Trophoblast cell (in vitro differentiated cells and primary cell): ENCODE measurements around the gene SATB2.

Experiments
- DNase-seq, 2 donors: peaks; one replicate each; pipeline ENCODE4 v3.0.0-alpha.2; 2016
- H2AFZ ChIP-seq: 2 replicates; pipeline ENCODE4 v1.6.1; 2013; ENCODE audit warnings: low read length, moderate library complexity, mild to moderate bottlenecking; ENCODE audit not compliant: insufficient read depth, poor library complexity
- H2AK5ac ChIP-seq: 2 replicates; pipeline ENCODE4 v1.6.1; 2013; ENCODE audit warnings: mild to moderate bottlenecking, low read length
- H2BK120ac ChIP-seq: 2 replicates; pipeline ENCODE4 v1.6.1; 2013; ENCODE audit warnings: low read length, mild to moderate bottlenecking, moderate library complexity; ENCODE audit not compliant: insufficient read depth, poor library complexity
- H2BK12ac ChIP-seq: 2 replicates; pipeline ENCODE4 v1.6.1; 2013; ENCODE audit warnings: mild to moderate bottlenecking, low read length, moderate library complexity
- H2BK5ac ChIP-seq: 2 replicates; pipeline ENCODE4 v1.6.1; 2013; ENCODE audit warnings: low read length, low read depth, moderate library complexity, mild to moderate bottlenecking; ENCODE audit not compliant: poor library complexity
- H3K14ac ChIP-seq: 2 replicates; pipeline ENCODE4 v1.6.1; 2013; ENCODE audit warnings: mild to moderate bottlenecking, low read length
- H3K18ac ChIP-seq: 2 replicates; pipeline ENCODE4 v1.6.1; 2013; ENCODE audit warnings: mild to moderate bottlenecking, low read length
- H3K23ac ChIP-seq: 2 replicates; pipeline ENCODE4 v1.6.1; 2013; ENCODE audit warnings: low read length
- H3K27ac ChIP-seq: 2 replicates; pipeline ENCODE4 v1.5.1; 2013; ENCODE audit warnings: low read depth, mild to moderate bottlenecking, inconsistent platforms, low read length, moderate library complexity
- H3K27me3 ChIP-seq: 2 replicates; pipeline ENCODE4 v1.6.1; 2013; ENCODE audit warnings: inconsistent platforms, mild to moderate bottlenecking, low read length, moderate library complexity; ENCODE audit not compliant: insufficient read depth
- H3K36me3 ChIP-seq, 2 experiments: 1 replicate in 1 of 2; 2 replicates in 1 of 2; pipeline ENCODE4 v1.6.1; 2013; ENCODE audit warnings: low read length in 2 of 2, mild to moderate bottlenecking in 2 of 2, moderate library complexity in 1 of 2; ENCODE audit not compliant: insufficient read depth in 2 of 2, control insufficient read depth in 1 of 2
- H3K4ac ChIP-seq: 2 replicates; pipeline ENCODE4 v1.6.1; 2013; ENCODE audit warnings: low read depth, mild to moderate bottlenecking, low read length, moderate library complexity
- H3K4me1 ChIP-seq, 2 experiments: 1 replicate in 1 of 2; 2 replicates in 1 of 2; pipeline ENCODE4 v1.6.1; 2013; ENCODE audit warnings: low read length in 2 of 2, mild to moderate bottlenecking in 2 of 2, moderate library complexity in 1 of 2; ENCODE audit not compliant: insufficient read depth in 2 of 2, control insufficient read depth in 1 of 2
- H3K4me2 ChIP-seq: 2 replicates; pipeline ENCODE4 v1.6.1; 2013; ENCODE audit warnings: inconsistent platforms, mild to moderate bottlenecking, low read length, moderate library complexity
- H3K4me3 ChIP-seq: 2 replicates; pipeline ENCODE4 v1.5.1; 2013; ENCODE audit warnings: mild to moderate bottlenecking, low read depth, low read length, inconsistent platforms
- H3K79me1 ChIP-seq: one replicate; pipeline ENCODE4 v1.6.1; 2013; ENCODE audit warnings: low read length
- H3K79me2 ChIP-seq: 2 replicates; pipeline ENCODE4 v1.6.1; 2013; ENCODE audit warnings: low read length, mild to moderate bottlenecking; ENCODE audit not compliant: control insufficient read depth, insufficient read depth, poor library complexity
- H3K9ac ChIP-seq: 2 replicates; pipeline ENCODE4 v1.6.1; 2013; ENCODE audit warnings: mild to moderate bottlenecking, low read length
- H3K9me3 ChIP-seq: 2 replicates; pipeline ENCODE4 v1.6.1; 2013; ENCODE audit warnings: low read depth, mild to moderate bottlenecking, control low read depth, inconsistent platforms, low read length; ENCODE audit not compliant: insufficient read depth
- H4K12ac ChIP-seq: 2 replicates; pipeline ENCODE4 v1.6.1; 2013; ENCODE audit warnings: low read depth, mild to moderate bottlenecking, low read length, moderate library complexity
- H4K8ac ChIP-seq: 2 replicates; pipeline ENCODE4 v1.6.1; 2013; ENCODE audit warnings: low read depth, mild to moderate bottlenecking, low read length, moderate library complexity
- H4K91ac ChIP-seq: one replicate; pipeline ENCODE4 v1.6.1; 2013; ENCODE audit warnings: low read depth, mild to moderate bottlenecking, low read length, moderate library complexity
- WGBS: extraction: QIAGEN DNeasy Blood & Tissue Kit; methylation state at CpG from one replicate; pipeline ENCODE4 v1.1.7; 2013; ENCODE audit warnings: missing lambda C conversion rate; ENCODE audit not compliant: insufficient read length, insufficient coverage; ENCODE audit errors: extremely low coverage; 5-methylcytosine and 5-hydroxymethylcytosine counted together

SATB2 gene

GRCh38 chr2:199258291-199258690, 199.4 kb downstream of the SATB2 start:
- H3K14ac ChIP-seq: no peak overlapping the region
- H2BK120ac ChIP-seq: no peak overlapping the region
- H4K12ac ChIP-seq: no peak overlapping the region
- no peak overlapping the region for H2AK5ac ChIP-seq
- H3K4me1 ChIP-seq: no peaks in the 10 kb centered on the region
- no peaks in the 10 kb centered on the region for H3K9me3 ChIP-seq
- no peak overlapping the region for H4K91ac ChIP-seq
- no peak overlapping the region for H3K18ac ChIP-seq
- H3K79me2 ChIP-seq: no peaks in the 10 kb centered on the region
- no peak overlapping the region for H2BK12ac ChIP-seq
- no peaks in the 10 kb centered on the region for H3K27me3 ChIP-seq
- no peak overlapping the region for H3K4ac ChIP-seq
- H2AFZ ChIP-seq: no peak overlapping the region
- no peak overlapping the region for H3K9ac ChIP-seq
- H3K23ac ChIP-seq: no peak overlapping the region
- no peaks in the 10 kb centered on the region for H3K36me3 ChIP-seq
- H3K27ac ChIP-seq: no peak overlapping the region
- no peak overlapping the region for H2BK5ac ChIP-seq
- H3K4me2 ChIP-seq: no peak overlapping the region
- H4K8ac ChIP-seq: no peak overlapping the region
- H3K79me1 ChIP-seq: no peaks in the 10 kb centered on the region
- H3K4me3 ChIP-seq: no peak overlapping the region
- no peak for DNase-seq

DNA sequence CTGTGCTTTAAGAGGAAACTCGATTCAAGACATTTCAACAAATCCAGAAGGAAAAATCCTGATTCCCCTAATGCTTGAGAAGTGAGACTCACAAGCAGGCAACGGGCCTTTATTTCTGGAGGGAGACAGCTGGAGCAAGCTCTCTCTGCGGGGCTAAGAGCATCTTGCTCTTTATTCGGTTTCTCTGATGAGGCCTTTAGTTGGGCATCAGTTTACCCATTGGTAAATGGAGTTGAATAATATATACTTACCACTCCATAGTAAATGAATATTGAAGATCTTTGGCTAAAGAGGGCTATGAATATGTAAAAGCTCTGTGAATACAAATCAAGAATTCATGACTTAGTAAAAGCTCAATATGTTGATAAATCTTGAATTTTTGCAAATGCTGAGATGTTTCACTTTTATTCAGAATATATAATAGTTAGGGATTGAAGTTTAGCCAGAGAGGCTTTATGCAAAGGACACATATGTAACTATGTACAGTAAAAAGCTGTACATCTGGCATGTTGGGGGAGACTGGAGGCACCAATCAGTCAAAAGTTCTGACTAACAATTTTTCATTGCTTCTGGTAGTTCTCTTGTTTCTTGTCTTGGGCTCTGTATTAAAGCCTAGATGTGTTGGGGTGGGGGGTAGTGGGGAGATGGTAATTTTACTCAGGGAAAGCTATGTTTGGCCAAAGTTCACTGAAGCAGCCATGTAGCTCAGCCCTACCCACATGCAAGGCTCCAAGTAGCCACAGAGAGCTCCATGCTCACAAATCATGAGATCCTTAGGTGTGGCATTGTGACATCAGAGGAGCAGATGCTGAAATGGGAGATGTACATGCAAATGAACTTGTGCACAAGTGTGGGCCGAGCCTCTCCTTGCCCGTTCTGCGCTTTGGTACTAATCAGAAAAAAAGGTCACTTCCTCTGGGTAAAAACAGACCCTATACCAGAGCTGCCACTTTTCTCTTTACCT, 200.2 kb downstream of the SATB2 start:
- Histone ChIP-seq H3K9me3 (no peaks in the 10 kb centered on the region), H3K4me2 (no peak overlapping the region), H3K14ac (no peak overlapping the region), H3K4me1 (no peaks in the 10 kb centered on the region), H3K27ac (no peak overlapping the region), H3K79me1 (no peaks in the 10 kb centered on the region), H2AK5ac (no peak overlapping the region), H3K23ac (no peak overlapping the region), H3K4ac (no peak overlapping the region), H4K8ac (no peak overlapping the region), H3K18ac (no peak overlapping the region), H2BK12ac (no peak overlapping the region), H2BK5ac (no peak overlapping the region), H4K91ac (no peak overlapping the region), H3K36me3 (no peaks in the 10 kb centered on the region), H3K27me3 (no peaks in the 10 kb centered on the region), H2AFZ (no peak overlapping the region), H3K9ac (no peak overlapping the region), H4K12ac (no peak overlapping the region), H2BK120ac (no peak overlapping the region), H3K79me2 (no peaks in the 10 kb centered on the region), H3K4me3 (no peak overlapping the region)
- WGBS: no CpG with 5 or more reads among the region's 7 CpGs
- DNase-seq: no peak

DNA sequence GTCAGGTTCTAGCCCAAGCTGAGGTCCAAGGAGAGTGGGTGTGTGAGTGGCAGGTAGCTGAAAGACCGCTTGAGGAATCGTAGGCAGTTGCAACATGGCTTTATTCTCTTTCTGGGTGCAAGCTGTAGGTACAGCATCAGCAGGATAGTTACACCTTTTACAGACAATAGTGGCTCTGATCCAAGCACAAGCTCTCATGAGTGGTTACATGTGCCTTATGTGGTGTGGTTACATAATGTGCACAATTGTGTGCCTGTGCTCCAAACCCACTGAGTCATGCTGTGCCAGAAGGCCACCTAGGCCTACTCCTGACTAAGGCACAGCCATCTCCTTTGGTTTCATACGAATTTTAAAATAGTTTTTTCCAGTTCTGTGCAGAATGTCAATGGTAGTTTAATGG, 227.6 kb downstream of the SATB2 start:
- Histone ChIP-seq H2AK5ac (no peak overlapping the region), H3K18ac (no peak overlapping the region), H3K4me3 (no peak overlapping the region), H3K4ac (no peak overlapping the region), H3K14ac (no peak overlapping the region), H4K91ac (no peak overlapping the region), H4K12ac (no peak overlapping the region), H2AFZ (no peak overlapping the region), H3K9me3 (peaks cover 16% of the 10 kb centered on the region), H3K4me1 (no peaks in the 10 kb centered on the region), H4K8ac (no peak overlapping the region), H3K36me3 (no peaks in the 10 kb centered on the region), H2BK5ac (no peak overlapping the region), H3K27ac (no peak overlapping the region), H3K9ac (no peak overlapping the region), H3K79me1 (no peaks in the 10 kb centered on the region), H3K23ac (no peak overlapping the region), H3K79me2 (no peaks in the 10 kb centered on the region), H2BK12ac (no peak overlapping the region), H3K4me2 (no peak overlapping the region), H3K27me3 (no peaks in the 10 kb centered on the region), H2BK120ac (no peak overlapping the region)
- no peak for DNase-seq
- WGBS: no CpG with 5 or more reads among the region's 3 CpGs

- Histone ChIP-seq H2BK5ac (no peak overlapping the region), H3K4ac (no peak overlapping the region), H3K36me3 (no peaks in the 10 kb centered on the region), H3K18ac (no peak overlapping the region), H2BK12ac (no peak overlapping the region), H4K8ac (no peak overlapping the region), H4K12ac (no peak overlapping the region), H3K27me3 (no peaks in the 10 kb centered on the region), H2AFZ (no peak overlapping the region), H3K9me3 (peaks cover 20% of the 10 kb centered on the region), H3K4me3 (no peak overlapping the region), H3K4me1 (no peaks in the 10 kb centered on the region), H3K14ac (no peak overlapping the region), H3K4me2 (no peak overlapping the region), H2BK120ac (no peak overlapping the region), H3K79me1 (no peaks in the 10 kb centered on the region), H3K9ac (no peak overlapping the region), H3K27ac (no peak overlapping the region), H4K91ac (no peak overlapping the region), H3K23ac (no peak overlapping the region), H3K79me2 (no peaks in the 10 kb centered on the region), H2AK5ac (no peak overlapping the region)
- no CpG with 5 or more reads among the region's 19 CpGs for WGBS
- DNase-seq: peak in 1 of 2 donors; percentile 5
Observed at GRCh38 chr2:199228887-199229819, 228.6 kb downstream of the SATB2 start.
